ENCODE data around the gene AP2B1. TPM values are rescaled to one million over a fixed set of nuclear protein-coding genes. Genes with fewer than 3 reads are reported as not detected.

The AP2B1 gene
- total and polyA plus RNA-seq, 8 donors, result 21.6 to 171 (median 57.2) TPM

- no peaks in the 10 kb centered on the region for H3K27me3 ChIP-seq
- no peak overlapping the region for H3K4me3 ChIP-seq
- no peak for DNase-seq
- peaks cover 0 to 36% (median 3%) of the 10 kb centered on the region in 4 donors for H3K4me1 ChIP-seq
- no peaks in the 10 kb centered on the region for H3K9me3 ChIP-seq
- H3K27ac ChIP-seq, result no peak overlapping the region
- TF ChIP-seq POLR2AphosphoS5 (IDR thresholded peaks at IDR 0.05) (no peak), EP300 (IDR thresholded peaks at IDR 0.05) (no peak), CTCF (IDR thresholded peaks at IDR 0.05) (no peak), POLR2A (IDR thresholded peaks at IDR 0.05) (no peak)
- 73 to 93% (median 87%) methylated on average over 3 of the region's 3 CpGs for WGBS, 5 donors
- intact Hi-C loops (cut with DNase I; ENCODE audit: low total_unique reads), result loop anchor here (10.0 kb wide), 1 partner anchor 120 kb away; the partner anchor contains the start of gene RASL10B
- H3K36me3 ChIP-seq, result peaks cover 12 to 70% (median 53%) of the 10 kb centered on the region in 4 donors
Observed at GRCh38 chr17:35614810-35615209, 27.7 kb downstream of the AP2B1 start.

- WGBS, 5 donors, result 89 to 96% (median 93%) methylated on average over 7 of the region's 7 CpGs
- Histone ChIP-seq H3K9me3 (no peaks in the 10 kb centered on the region), H3K4me1 (peaks cover 0 to 28% (median 3%) of the 10 kb centered on the region in 4 donors), H3K36me3 (peaks cover 0 to 61% (median 44%) of the 10 kb centered on the region in 4 donors), H3K4me3 (no peak overlapping the region), H3K27me3 (no peaks in the 10 kb centered on the region), H3K27ac (no peak overlapping the region)
- TF ChIP-seq CTCF (IDR thresholded peaks at IDR 0.05) (no peak), POLR2AphosphoS5 (IDR thresholded peaks at IDR 0.05) (no peak), EP300 (IDR thresholded peaks at IDR 0.05) (no peak), POLR2A (IDR thresholded peaks at IDR 0.05) (no peak)
- intact Hi-C loops (cut with DNase I; ENCODE audit: low total_unique reads), result loop anchor here (10.0 kb wide), 1 partner anchor 118 kb away; the partner anchor contains the start of gene RASL10B
- no peak for DNase-seq
Observed at GRCh38 chr17:35616536-35616935, 29.4 kb downstream of the AP2B1 start.

GRCh38 chr17:35617505-35617904 is 30.4 kb downstream of the AP2B1 start:
- no peaks in the 10 kb centered on the region for H3K27me3 ChIP-seq
- H3K9me3 ChIP-seq, result no peaks in the 10 kb centered on the region
- H3K4me1 ChIP-seq, result peaks cover 0 to 28% (median 3%) of the 10 kb centered on the region in 4 donors
- 57 to 65% (median 61%) methylated on average over 2 of the region's 2 CpGs for WGBS, 5 donors
- no peak overlapping the region for H3K4me3 ChIP-seq
- DNase-seq, result no peak
- peaks cover 0 to 53% (median 37%) of the 10 kb centered on the region in 4 donors for H3K36me3 ChIP-seq
- TF ChIP-seq CTCF (IDR thresholded peaks at IDR 0.05), result no peak
- TF ChIP-seq EP300 (IDR thresholded peaks at IDR 0.05), result no peak
- TF ChIP-seq POLR2A (IDR thresholded peaks at IDR 0.05), result no peak
- intact Hi-C loops (cut with DNase I; ENCODE audit: low total_unique reads), result loop anchor here (10.0 kb wide), 1 partner anchor 117 kb away; the partner anchor contains the start of gene RASL10B
- H3K27ac ChIP-seq, result no peak overlapping the region

GRCh38 chr17:35618628-35619027 is 31.5 kb downstream of the AP2B1 start:
- DNase-seq, result no peak
- Histone ChIP-seq H3K36me3 (peaks cover 0 to 54% (median 42%) of the 10 kb centered on the region in 4 donors), H3K27ac (no peak overlapping the region), H3K4me1 (peaks cover 0 to 22% (median 3%) of the 10 kb centered on the region in 4 donors), H3K4me3 (no peak overlapping the region), H3K27me3 (no peaks in the 10 kb centered on the region), H3K9me3 (no peaks in the 10 kb centered on the region)
- TF ChIP-seq EP300 (IDR thresholded peaks at IDR 0.05), result no peak
- TF ChIP-seq POLR2AphosphoS5 (IDR thresholded peaks at IDR 0.05), result no peak
- TF ChIP-seq POLR2A (IDR thresholded peaks at IDR 0.05), result no peak
- no peak for TF ChIP-seq CTCF (IDR thresholded peaks at IDR 0.05)
- intact Hi-C loops (cut with DNase I; ENCODE audit: low total_unique reads), result loop anchor here (10.0 kb wide), 1 partner anchor 116 kb away; the partner anchor contains the start of gene RASL10B

Measured in stomach (tissue), 9 donors.